ENCODE measurements around the gene TANC1.
A peak's percentile ranks its signal among the peaks of the same experiment; 100 is the strongest.

TANC1 gene

GRCh38 chr2:159082119-159082518 is 113.7 kb downstream of the TANC1 start:
- Histone ChIP-seq H3K9ac (ENCODE audit: low read depth, low read length, poor library complexity) (no peak overlapping the region), H3K4me3 (ENCODE audit: low read length in 2 of 2) (no peak overlapping the region), H4K91ac (ENCODE audit: low read depth, low read length, poor library complexity) (no peak overlapping the region), H3K4me1 (ENCODE audit: control insufficient read depth in 2 of 2, insufficient read depth in 1 of 2, low read depth in 1 of 2, low read length in 2 of 2) (no peaks in the 10 kb centered on the region), H3K36me3 (replicated peaks in 1 of 2; ENCODE audit: control insufficient read depth in 2 of 2, insufficient read depth in 2 of 2, low read length in 2 of 2) (no peaks in the 10 kb centered on the region), H3K27me3 (ENCODE audit: control insufficient read depth in 3 of 3, insufficient read depth in 3 of 3, low read depth in 1 of 3, low read length in 3 of 3) (no peaks in the 10 kb centered on the region), H2AFZ (ENCODE audit: low read length) (no peak overlapping the region), H4K8ac (ENCODE audit: low read depth, low read length) (no peak overlapping the region), H2AK5ac (ENCODE audit: low read depth, low read length) (no peak overlapping the region), H3K27ac (replicated peaks; ENCODE audit: low read length) (no peak overlapping the region), H3K79me1 (ENCODE audit: low read depth, low read length) (no peaks in the 10 kb centered on the region), H2BK5ac (ENCODE audit: low read length) (no peak overlapping the region), H3K14ac (ENCODE audit: low read length) (no peak overlapping the region), H3K18ac (ENCODE audit: low read length) (peak overlapping the region; percentile 33), H3K4ac (ENCODE audit: low read length) (no peak overlapping the region), H2BK15ac (ENCODE audit: low read length) (no peak overlapping the region), H2BK12ac (ENCODE audit: low read length) (no peak overlapping the region), H3K4me2 (ENCODE audit: insufficient read depth, low read length, poor library complexity, severe bottlenecking) (no peak overlapping the region), H2BK120ac (ENCODE audit: low read depth, low read length) (no peak overlapping the region), H3K9me3 (replicated peaks in 1 of 2; ENCODE audit: control insufficient read depth in 2 of 2, insufficient read depth in 1 of 2, low read depth in 1 of 2, low read length in 2 of 2) (peaks cover 0 to 20% of the 10 kb centered on the region in 2 donors), H3K23ac (ENCODE audit: low read depth, low read length, poor library complexity) (no peak overlapping the region)
- no CpG with 5 or more reads among the region's 4 CpGs for WGBS, 2 donors (ENCODE audit: extremely low coverage in 2 of 2, insufficient read length in 2 of 2, insufficient replicate concordance in 1 of 2)
- no peak for DNase-seq (ENCODE audit: low spot score)

- Histone ChIP-seq H2BK120ac (ENCODE audit: low read depth, low read length) (no peak overlapping the region), H3K4me1 (ENCODE audit: control insufficient read depth in 2 of 2, insufficient read depth in 1 of 2, low read depth in 1 of 2, low read length in 2 of 2) (no peaks in the 10 kb centered on the region), H3K79me1 (ENCODE audit: low read depth, low read length) (no peaks in the 10 kb centered on the region), H3K23ac (ENCODE audit: low read depth, low read length, poor library complexity) (no peak overlapping the region), H3K9me3 (replicated peaks in 1 of 2; ENCODE audit: control insufficient read depth in 2 of 2, insufficient read depth in 1 of 2, low read depth in 1 of 2, low read length in 2 of 2) (peaks cover 0 to 12% of the 10 kb centered on the region in 2 donors), H3K4me3 (ENCODE audit: low read length in 2 of 2) (no peak overlapping the region), H2BK5ac (ENCODE audit: low read length) (no peak overlapping the region), H3K18ac (ENCODE audit: low read length) (no peak overlapping the region), H4K8ac (ENCODE audit: low read depth, low read length) (no peak overlapping the region), H2AK5ac (ENCODE audit: low read depth, low read length) (no peak overlapping the region), H3K4me2 (ENCODE audit: insufficient read depth, low read length, poor library complexity, severe bottlenecking) (no peak overlapping the region), H2AFZ (ENCODE audit: low read length) (no peak overlapping the region), H2BK12ac (ENCODE audit: low read length) (no peak overlapping the region), H3K36me3 (replicated peaks in 1 of 2; ENCODE audit: control insufficient read depth in 2 of 2, insufficient read depth in 2 of 2, low read length in 2 of 2) (peaks cover 0 to 3% of the 10 kb centered on the region in 2 donors), H3K27me3 (ENCODE audit: control insufficient read depth in 3 of 3, insufficient read depth in 3 of 3, low read depth in 1 of 3, low read length in 3 of 3) (no peaks in the 10 kb centered on the region), H4K91ac (ENCODE audit: low read depth, low read length, poor library complexity) (no peak overlapping the region), H3K4ac (ENCODE audit: low read length) (no peak overlapping the region), H3K9ac (ENCODE audit: low read depth, low read length, poor library complexity) (no peak overlapping the region), H2BK15ac (ENCODE audit: low read length) (no peak overlapping the region), H3K27ac (replicated peaks; ENCODE audit: low read length) (no peak overlapping the region), H3K14ac (ENCODE audit: low read length) (no peak overlapping the region)
- no peak for DNase-seq (ENCODE audit: low spot score)
- no CpG with 5 or more reads among the region's 7 CpGs for WGBS, 2 donors (ENCODE audit: extremely low coverage in 2 of 2, insufficient read length in 2 of 2, insufficient replicate concordance in 1 of 2)
Observed at GRCh38 chr2:159084384-159085370, 116.2 kb downstream of the TANC1 start.

- Histone ChIP-seq H3K4me1 (ENCODE audit: control insufficient read depth in 2 of 2, insufficient read depth in 1 of 2, low read depth in 1 of 2, low read length in 2 of 2) (no peaks in the 10 kb centered on the region), H3K79me1 (ENCODE audit: low read depth, low read length) (no peaks in the 10 kb centered on the region), H3K36me3 (replicated peaks in 1 of 2; ENCODE audit: control insufficient read depth in 2 of 2, insufficient read depth in 2 of 2, low read length in 2 of 2) (peaks cover 0 to 7% of the 10 kb centered on the region in 2 donors), H2BK15ac (ENCODE audit: low read length) (no peak overlapping the region), H3K18ac (ENCODE audit: low read length) (no peak overlapping the region), H2AK5ac (ENCODE audit: low read depth, low read length) (no peak overlapping the region), H3K9me3 (replicated peaks in 1 of 2; ENCODE audit: control insufficient read depth in 2 of 2, insufficient read depth in 1 of 2, low read depth in 1 of 2, low read length in 2 of 2) (no peaks in the 10 kb centered on the region), H3K23ac (ENCODE audit: low read depth, low read length, poor library complexity) (no peak overlapping the region), H3K4ac (ENCODE audit: low read length) (no peak overlapping the region), H2BK5ac (ENCODE audit: low read length) (no peak overlapping the region), H2BK12ac (ENCODE audit: low read length) (no peak overlapping the region), H2BK120ac (ENCODE audit: low read depth, low read length) (no peak overlapping the region), H3K4me3 (ENCODE audit: low read length in 2 of 2) (no peak overlapping the region), H3K4me2 (ENCODE audit: insufficient read depth, low read length, poor library complexity, severe bottlenecking) (no peak overlapping the region), H4K91ac (ENCODE audit: low read depth, low read length, poor library complexity) (no peak overlapping the region), H3K14ac (ENCODE audit: low read length) (no peak overlapping the region), H4K8ac (ENCODE audit: low read depth, low read length) (no peak overlapping the region), H3K27me3 (ENCODE audit: control insufficient read depth in 3 of 3, insufficient read depth in 3 of 3, low read depth in 1 of 3, low read length in 3 of 3) (no peaks in the 10 kb centered on the region), H3K9ac (ENCODE audit: low read depth, low read length, poor library complexity) (no peak overlapping the region), H3K27ac (replicated peaks; ENCODE audit: low read length) (no peak overlapping the region), H2AFZ (ENCODE audit: low read length) (no peak overlapping the region)
- DNase-seq (ENCODE audit: low spot score): no peak
- no CpG with 5 or more reads among the region's 1 CpG for WGBS, 2 donors (ENCODE audit: extremely low coverage in 2 of 2, insufficient read length in 2 of 2, insufficient replicate concordance in 1 of 2)
Observed at GRCh38 chr2:159086342-159086741, 117.9 kb downstream of the TANC1 start.

- H3K23ac ChIP-seq (ENCODE audit: low read depth, low read length, poor library complexity): no peak overlapping the region
- no peak overlapping the region for H3K14ac ChIP-seq (ENCODE audit: low read length)
- no peaks in the 10 kb centered on the region for H3K79me1 ChIP-seq (ENCODE audit: low read depth, low read length)
- H2BK5ac ChIP-seq (ENCODE audit: low read length): no peak overlapping the region
- no peak overlapping the region for H3K4me2 ChIP-seq (ENCODE audit: insufficient read depth, low read length, poor library complexity, severe bottlenecking)
- no peak overlapping the region for H3K4ac ChIP-seq (ENCODE audit: low read length)
- no CpG with 5 or more reads among the region's 4 CpGs for WGBS, 2 donors (ENCODE audit: extremely low coverage in 2 of 2, insufficient read length in 2 of 2, insufficient replicate concordance in 1 of 2)
- peaks cover 0 to 7% of the 10 kb centered on the region in 2 donors for H3K36me3 ChIP-seq (replicated peaks in 1 of 2; ENCODE audit: control insufficient read depth in 2 of 2, insufficient read depth in 2 of 2, low read length in 2 of 2)
- no peak overlapping the region for H3K4me3 ChIP-seq (ENCODE audit: low read length in 2 of 2)
- no peak overlapping the region for H3K9ac ChIP-seq (ENCODE audit: low read depth, low read length, poor library complexity)
- no peak overlapping the region for H2AK5ac ChIP-seq (ENCODE audit: low read depth, low read length)
- H3K4me1 ChIP-seq (ENCODE audit: control insufficient read depth in 2 of 2, insufficient read depth in 1 of 2, low read depth in 1 of 2, low read length in 2 of 2): no peaks in the 10 kb centered on the region
- DNase-seq (ENCODE audit: low spot score): no peak
- no peak overlapping the region for H4K8ac ChIP-seq (ENCODE audit: low read depth, low read length)
- no peak overlapping the region for H3K18ac ChIP-seq (ENCODE audit: low read length)
- H2AFZ ChIP-seq (ENCODE audit: low read length): no peak overlapping the region
- H2BK120ac ChIP-seq (ENCODE audit: low read depth, low read length): no peak overlapping the region
- H3K27ac ChIP-seq (replicated peaks; ENCODE audit: low read length): no peak overlapping the region
- no peaks in the 10 kb centered on the region for H3K27me3 ChIP-seq (ENCODE audit: control insufficient read depth in 3 of 3, insufficient read depth in 3 of 3, low read depth in 1 of 3, low read length in 3 of 3)
- no peak overlapping the region for H2BK12ac ChIP-seq (ENCODE audit: low read length)
- H2BK15ac ChIP-seq (ENCODE audit: low read length): no peak overlapping the region
- H3K9me3 ChIP-seq (replicated peaks in 1 of 2; ENCODE audit: control insufficient read depth in 2 of 2, insufficient read depth in 1 of 2, low read depth in 1 of 2, low read length in 2 of 2): no peaks in the 10 kb centered on the region
- no peak overlapping the region for H4K91ac ChIP-seq (ENCODE audit: low read depth, low read length, poor library complexity)
Observed at GRCh38 chr2:159086826-159087225, 118.4 kb downstream of the TANC1 start.
